ENCODE measurements around the gene PRUNE2. TPM values are rescaled to one million over a fixed set of nuclear protein-coding genes. Genes with fewer than 3 reads are reported as not detected.

PRUNE2 gene
- total RNA-seq, 1 experiment from 2014 or later, result 0.59 TPM

GRCh38 chr9:76737154-76737902, 168.6 kb downstream of the PRUNE2 start:
- H3K9me2 ChIP-seq (ENCODE audit: insufficient read depth), result no peaks in the 10 kb centered on the region
- no peak overlapping the region for H3K27ac ChIP-seq (ENCODE audit: low read depth, low read length)
- H3K4me3 ChIP-seq (replicated peaks in 1 of 2; ENCODE audit: low read depth in 1 of 2, low read length in 2 of 2), result no peak overlapping the region
- no peaks in the 10 kb centered on the region for H3K9me3 ChIP-seq (ENCODE audit: control insufficient read depth in 1 of 2, insufficient read depth in 1 of 2, low read depth in 1 of 2, low read length in 2 of 2)
- no peak for DNase-seq (ENCODE audit: low read depth, low spot score)
- TF ChIP-seq REST (IDR thresholded peaks at IDR 0.05; ENCODE audit: low read depth) (no peak), SIN3A (IDR thresholded peaks at IDR 0.05; ENCODE audit: low read depth) (no peak), SP1 (IDR thresholded peaks at IDR 0.05; ENCODE audit: low read depth) (no peak), RAD21 (IDR thresholded peaks at IDR 0.05; ENCODE audit: low read depth) (no peak), POLR2AphosphoS5 (IDR thresholded peaks at IDR 0.05; ENCODE audit: low read depth, low read length) (no peak), EZH2 (IDR thresholded peaks at IDR 0.05) (no peak), ZNF274 (IDR thresholded peaks at IDR 0.05; ENCODE audit: low read depth, low read length) (no peak), CTCF (IDR thresholded peaks at IDR 0.05 in 2 of 3, conservative IDR thresholded peaks at IDR 0.05 in 1 of 3; ENCODE audit: borderline replicate concordance in 1 of 3, insufficient read depth in 1 of 3, low read depth in 2 of 3, low read length in 2 of 3) (no peak), CEBPB (IDR thresholded peaks at IDR 0.05; ENCODE audit: low read depth) (no peak), POLR2A (IDR thresholded peaks at IDR 0.05; ENCODE audit: borderline replicate concordance, extremely low read depth, insufficient read depth, insufficient read length) (no peak), ELF1 (IDR thresholded peaks at IDR 0.05; ENCODE audit: borderline replicate concordance, low read depth) (no peak), EGR1 (IDR thresholded peaks at IDR 0.05; ENCODE audit: low read depth) (no peak)
- no peak overlapping the region for H3K9ac ChIP-seq (ENCODE audit: low read length)
- BruUV-seq (replicated peaks), result no TSS peak
- H3K4me2 ChIP-seq (ENCODE audit: low read length), result no peak overlapping the region
- RAD21 ChIA-PET (ENCODE audit: low non-redundant PET in 1 of 2, low total read pairs in 2 of 2, uncharacterized antibody in 2 of 2, unreplicated experiment in 2 of 2), result no interaction called here
- no peak for ATAC-seq
- CTCF ChIA-PET, result no interaction called here
- H3K4me1 ChIP-seq (ENCODE audit: control insufficient read depth in 1 of 2, insufficient read depth in 2 of 2, low read length in 2 of 2), result no peaks in the 10 kb centered on the region
- H3K36me3 ChIP-seq (ENCODE audit: control insufficient read depth in 1 of 2, insufficient read depth in 2 of 2, low read length in 2 of 2), result no peaks in the 10 kb centered on the region
- peaks cover 16% of the 10 kb centered on the region; the same call in 1 of the 2 replicates for H3K27me3 ChIP-seq (ENCODE audit: insufficient read depth, low read length)
- H2AFZ ChIP-seq (ENCODE audit: low read depth, low read length, poor library complexity, severe bottlenecking), result no peak overlapping the region
- POLR2A ChIA-PET, result no interaction called here
- no peaks in the 10 kb centered on the region for H4K20me1 ChIP-seq (ENCODE audit: insufficient read depth)
- H3K79me2 ChIP-seq (ENCODE audit: insufficient read depth, low read length), result no peaks in the 10 kb centered on the region
- intact Hi-C loops (cut with micrococcal nuclease), result no loop called here

Measured in HCT116 (cell line).